LoVo (cell line): ENCODE data around the gene TNK1.

Experiments
- DNase-seq: peaks from one replicate; pipeline ENCODE4 v3.0.0-alpha.2; 2016; ENCODE audit warnings: low spot score

Gene TNK1

DNA sequence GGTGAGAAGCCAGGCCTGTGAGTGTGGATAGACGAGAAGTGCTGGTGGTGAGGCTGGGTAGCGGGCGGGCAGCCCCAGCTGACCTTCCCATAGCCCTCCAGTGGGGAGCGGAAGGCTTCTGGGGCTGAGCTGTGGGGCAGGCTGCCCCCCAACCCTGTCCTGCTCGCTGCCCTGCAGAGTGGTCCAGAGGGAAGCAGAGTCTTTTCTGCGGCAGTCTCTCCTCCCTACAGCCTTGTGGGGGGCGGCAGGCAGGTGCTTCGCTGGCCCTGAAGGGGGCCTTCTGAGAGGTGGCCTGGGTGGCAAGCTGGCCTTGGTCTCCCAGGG, 30.5 kb downstream of the TNK1 start:
- DNase-seq, result no peak

DNA sequence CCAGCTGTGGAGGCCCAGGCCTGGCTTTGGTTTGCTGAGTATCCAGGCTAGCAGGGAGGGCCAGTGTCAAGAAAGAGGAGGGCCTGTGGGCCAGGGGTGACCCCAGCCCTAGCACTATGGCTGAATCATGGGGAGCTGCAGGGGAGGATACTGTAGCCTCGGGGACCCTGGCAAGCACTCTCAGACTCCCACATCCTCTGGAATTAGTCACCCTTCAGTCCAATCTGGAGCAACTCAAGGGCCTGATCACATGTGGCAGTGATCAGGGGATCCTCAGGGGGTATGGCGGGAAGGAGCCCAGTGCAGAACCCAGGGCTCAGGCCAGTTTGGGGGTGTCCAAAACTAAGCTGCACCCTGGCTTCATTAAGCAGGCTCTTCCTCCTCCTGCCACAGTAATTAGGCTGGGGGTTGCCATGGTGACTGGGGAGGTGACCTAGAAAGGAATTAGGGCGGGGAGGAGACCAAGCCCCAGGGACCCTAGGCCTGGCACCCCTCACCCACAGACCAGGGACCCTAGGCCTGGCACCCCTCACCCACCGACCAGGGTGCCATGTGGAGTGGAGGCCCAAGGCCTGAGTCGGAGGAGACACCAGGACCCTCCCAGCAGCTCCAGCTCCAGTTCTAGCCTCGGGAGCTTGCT, 32.6 kb downstream of the TNK1 start:
- DNase-seq, result no peak

DNA sequence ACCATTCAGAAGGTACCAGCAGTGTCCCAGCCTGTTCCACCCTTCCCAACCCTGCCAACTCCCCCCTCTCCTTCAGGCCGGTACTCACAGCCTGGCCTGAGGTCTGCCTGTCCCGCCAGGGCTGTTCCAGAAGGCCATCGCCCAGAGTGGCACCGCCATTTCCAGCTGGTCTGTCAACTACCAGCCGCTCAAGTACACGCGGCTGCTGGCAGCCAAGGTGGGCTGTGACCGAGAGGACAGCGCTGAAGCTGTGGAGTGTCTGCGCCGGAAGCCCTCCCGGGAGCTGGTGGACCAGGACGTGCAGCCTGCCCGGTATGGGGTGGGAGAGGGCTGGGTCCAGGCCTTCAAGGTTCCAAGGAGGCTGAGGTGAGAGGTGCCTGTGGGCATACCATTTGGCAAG, 33.9 kb downstream of the TNK1 start:
- DNase-seq, result no peak

DNA sequence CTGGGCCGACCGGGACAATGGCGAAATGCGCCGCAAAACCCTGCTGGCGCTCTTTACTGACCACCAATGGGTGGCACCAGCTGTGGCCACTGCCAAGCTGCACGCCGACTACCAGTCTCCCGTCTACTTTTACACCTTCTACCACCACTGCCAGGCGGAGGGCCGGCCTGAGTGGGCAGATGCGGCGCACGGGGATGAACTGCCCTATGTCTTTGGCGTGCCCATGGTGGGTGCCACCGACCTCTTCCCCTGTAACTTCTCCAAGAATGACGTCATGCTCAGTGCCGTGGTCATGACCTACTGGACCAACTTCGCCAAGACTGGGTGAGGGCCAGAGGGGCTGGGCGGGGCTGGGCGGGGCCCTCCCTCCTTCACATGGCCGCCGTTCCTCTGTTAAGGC, 34.9 kb downstream of the TNK1 start:
- no peak for DNase-seq

DNA sequence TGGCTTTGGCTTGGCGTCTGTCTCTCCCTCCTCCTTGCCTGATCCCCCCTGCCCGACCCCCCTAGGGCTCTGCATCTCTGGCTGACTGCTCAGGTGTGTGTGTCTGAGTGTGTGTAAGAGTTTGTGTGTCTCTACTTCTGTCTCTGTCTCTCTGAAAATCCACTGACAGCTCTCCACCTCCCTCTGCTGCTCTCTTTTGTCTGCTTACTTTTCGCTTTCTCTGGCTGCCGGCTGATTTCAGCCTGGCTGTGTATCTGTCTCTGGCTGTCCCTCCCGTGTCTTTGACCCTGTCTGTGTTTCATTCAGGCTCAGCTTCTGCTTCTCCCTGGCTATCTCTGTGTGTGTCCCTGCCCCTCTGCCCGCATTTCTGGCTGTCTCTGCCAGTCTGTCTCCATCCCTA, 35.4 kb downstream of the TNK1 start:
- no peak for DNase-seq

DNA sequence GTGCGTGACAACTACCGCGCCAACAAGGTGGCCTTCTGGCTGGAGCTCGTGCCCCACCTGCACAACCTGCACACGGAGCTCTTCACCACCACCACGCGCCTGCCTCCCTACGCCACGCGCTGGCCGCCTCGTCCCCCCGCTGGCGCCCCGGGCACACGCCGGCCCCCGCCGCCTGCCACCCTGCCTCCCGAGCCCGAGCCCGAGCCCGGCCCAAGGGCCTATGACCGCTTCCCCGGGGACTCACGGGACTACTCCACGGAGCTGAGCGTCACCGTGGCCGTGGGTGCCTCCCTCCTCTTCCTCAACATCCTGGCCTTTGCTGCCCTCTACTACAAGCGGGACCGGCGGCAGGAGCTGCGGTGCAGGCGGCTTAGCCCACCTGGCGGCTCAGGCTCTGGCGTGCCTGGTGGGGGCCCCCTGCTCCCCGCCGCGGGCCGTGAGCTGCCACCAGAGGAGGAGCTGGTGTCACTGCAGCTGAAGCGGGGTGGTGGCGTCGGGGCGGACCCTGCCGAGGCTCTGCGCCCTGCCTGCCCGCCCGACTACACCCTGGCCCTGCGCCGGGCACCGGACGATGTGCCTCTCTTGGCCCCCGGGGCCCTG, 36.3 kb downstream of the TNK1 start:
- no peak for DNase-seq

DNA sequence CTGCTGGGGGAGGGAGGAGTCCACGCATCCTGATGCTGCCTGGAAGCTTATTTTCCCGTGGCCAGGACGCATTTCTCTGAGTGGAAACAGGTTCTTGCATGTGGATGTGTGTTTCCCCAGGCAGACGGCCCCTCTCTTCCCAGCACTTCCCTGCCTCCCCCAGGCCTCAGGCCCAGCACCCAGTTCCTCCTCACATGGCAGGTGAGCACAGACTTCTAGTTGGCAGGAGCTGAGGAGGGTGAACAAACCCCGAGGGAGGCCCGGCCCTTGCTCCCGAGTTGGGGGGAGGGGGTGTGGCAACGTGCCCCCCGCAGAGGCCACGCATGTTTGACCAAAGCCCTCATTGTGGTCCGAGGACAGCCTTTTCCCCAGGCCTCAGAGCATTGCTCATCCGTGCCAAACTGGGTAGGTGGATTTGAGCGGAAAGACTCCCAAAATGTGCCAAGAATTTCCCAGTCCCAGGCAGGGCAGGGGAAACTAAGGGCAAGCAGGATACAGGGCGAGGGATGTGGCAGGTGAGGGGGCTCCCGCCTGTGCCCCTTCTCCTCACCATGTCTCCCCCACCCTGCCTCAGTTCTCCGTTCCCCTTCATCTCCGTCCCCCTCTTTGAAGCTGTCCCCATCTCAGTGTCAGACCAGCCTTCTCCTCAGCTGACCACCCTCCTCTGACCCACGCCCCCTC, 37.7 kb downstream of the TNK1 start:
- DNase-seq, result no peak

DNA sequence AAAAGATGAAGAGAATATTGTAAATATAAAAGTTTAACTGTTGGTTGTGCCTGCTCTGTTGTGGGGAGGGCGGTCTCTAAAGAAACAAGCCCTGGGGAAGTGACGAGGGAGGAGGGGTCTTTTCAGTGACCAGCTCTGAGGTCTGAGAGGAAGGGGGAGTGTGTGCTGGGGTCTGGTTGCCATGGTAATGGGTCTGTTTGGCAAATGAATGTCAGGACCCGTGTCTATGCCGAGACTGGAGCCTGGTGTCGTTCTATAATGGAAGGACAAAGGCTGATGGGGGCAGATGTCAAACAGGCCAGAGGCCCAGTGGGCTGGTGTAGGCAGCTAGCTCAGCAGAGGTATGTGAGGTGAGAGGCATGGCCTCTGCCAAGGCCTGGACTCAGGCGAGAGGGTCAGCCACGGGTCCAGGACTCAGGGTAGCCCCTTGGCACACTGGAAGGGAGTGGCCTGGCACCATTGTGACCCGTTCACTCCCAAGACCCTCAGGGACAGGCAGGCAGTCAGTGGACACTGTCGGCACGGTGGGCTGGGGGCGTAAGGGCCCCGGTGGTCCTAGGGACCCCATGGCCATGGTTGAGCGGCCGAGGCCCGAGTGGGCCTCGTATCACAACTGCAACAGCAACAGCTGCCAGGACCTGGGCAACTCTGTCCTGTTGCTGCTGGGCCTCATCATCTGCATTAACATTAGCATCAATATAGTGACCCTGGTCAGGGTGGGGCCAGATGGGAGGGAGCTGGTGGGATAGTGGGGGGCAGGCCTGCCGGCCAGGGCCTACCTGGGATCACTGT, 39.1 kb downstream of the TNK1 start, which contains the start of gene SPEM1:
TSS of gene SPEM1 (plus strand) at position 506 of the 792 bp plus-strand sequence. CDS start at position 567, 61 bp downstream.
- no peak for DNase-seq

DNA sequence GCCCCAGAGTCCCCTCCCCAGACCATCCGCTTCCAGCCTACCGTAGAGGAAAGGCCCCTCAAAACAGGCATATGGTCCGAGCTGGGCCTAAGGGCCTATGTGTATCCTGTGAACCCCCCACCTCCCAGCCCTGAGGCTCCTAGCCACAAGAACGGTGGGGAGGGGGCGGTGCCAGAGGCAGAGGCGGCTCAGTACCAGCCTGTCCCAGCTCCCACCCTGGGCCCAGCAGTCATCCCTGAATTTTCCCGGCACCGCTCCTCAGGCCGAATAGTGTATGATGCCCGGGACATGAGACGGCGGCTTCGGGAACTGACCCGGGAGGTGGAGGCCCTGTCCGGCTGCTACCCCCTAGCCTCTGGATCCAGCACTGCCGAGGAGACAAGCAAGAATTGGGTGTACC, 40.3 kb downstream of the TNK1 start:
- DNase-seq, result no peak

DNA sequence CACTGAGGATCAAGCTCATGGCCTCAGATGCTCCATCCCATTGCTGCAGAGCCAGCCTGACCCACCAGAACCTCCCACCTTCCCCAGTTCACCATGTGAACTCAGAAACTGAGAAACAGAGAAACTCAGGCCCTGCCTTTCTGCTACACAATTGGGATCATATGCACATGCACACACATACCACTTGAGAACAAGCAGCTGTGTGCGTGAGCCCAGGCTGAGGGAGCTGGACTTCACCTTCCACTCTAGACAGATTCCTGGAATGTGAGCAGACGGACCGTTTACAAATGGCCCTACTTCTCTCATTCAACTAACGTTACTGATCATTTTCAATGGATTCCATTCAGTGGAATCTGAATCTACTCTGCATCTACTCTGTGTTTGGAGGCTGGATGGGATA, 42.8 kb downstream of the TNK1 start:
- DNase-seq, result no peak

DNA sequence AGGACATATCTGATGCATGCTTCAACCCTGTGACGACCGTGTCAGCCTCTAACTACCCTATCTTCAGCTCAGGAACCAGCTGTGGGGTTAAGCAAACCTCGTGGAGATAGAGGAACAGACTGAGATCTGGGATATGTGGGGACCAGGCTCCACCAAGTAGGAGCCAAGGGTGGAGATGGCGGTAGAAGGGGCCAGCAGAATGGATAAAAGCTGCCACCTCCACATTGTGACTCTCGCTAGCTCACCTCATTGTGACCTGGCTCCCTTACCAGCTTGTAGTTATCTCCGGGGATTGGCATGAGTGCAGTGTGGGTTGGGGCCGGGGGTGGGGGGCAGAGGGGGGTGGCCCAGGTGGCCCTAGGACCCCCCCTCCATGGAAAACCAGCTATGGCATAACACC, 44.4 kb downstream of the TNK1 start, which contains the start of gene SPEM2:
TSS of gene SPEM2 (plus strand) at position 301 of the 400 bp plus-strand sequence. CDS start at position 374, 73 bp downstream.
- DNase-seq, result no peak

DNA sequence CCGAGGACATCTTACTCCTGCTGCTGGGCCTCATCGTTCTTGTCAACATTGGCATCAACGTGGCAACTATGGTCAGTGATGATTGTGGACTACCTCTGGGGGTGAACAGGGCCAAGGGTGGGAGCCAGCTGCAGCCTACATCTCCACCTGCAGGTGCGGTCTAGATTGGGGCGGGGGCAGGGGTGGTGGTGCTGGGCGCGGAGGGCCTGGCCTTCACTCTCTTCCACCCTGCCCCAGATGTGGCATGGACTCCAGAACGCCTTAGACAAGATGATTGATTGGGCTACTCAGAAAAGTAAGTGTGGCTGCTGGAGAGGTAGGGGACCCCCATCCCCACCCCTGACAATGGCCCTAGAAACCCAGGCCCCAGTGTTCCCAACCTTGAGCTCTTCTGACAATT, 44.9 kb downstream of the TNK1 start:
- no peak for DNase-seq

DNA sequence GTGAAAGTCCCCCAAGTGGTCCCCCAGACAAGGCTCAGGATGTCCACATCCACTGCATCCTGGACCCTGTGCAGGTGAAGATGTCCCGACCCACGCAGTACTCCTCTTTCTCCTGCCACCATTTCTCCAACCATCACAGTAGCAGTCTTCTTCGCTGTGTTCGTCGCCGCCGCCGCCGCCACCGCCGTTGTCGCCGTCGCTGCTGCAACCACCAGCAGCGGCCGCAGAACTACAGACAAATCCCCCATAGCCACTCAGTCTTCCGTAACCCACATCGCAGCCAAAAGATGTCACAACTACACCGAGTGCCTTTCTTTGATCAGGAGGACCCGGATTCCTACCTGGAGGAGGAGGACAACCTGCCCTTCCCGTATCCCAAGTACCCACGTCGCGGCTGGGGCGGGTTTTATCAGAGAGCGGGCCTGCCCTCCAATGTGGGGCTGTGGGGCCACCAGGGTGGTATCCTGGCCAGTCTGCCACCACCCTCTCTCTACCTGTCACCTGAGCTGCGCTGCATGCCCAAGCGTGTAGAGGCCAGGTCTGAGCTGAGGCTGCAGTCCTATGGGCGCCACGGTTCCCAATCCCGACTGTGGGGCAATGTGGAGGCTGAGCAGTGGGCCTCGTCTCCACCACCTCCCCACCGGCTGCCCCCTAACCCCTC, 45.4 kb downstream of the TNK1 start:
- DNase-seq, result no peak

DNA sequence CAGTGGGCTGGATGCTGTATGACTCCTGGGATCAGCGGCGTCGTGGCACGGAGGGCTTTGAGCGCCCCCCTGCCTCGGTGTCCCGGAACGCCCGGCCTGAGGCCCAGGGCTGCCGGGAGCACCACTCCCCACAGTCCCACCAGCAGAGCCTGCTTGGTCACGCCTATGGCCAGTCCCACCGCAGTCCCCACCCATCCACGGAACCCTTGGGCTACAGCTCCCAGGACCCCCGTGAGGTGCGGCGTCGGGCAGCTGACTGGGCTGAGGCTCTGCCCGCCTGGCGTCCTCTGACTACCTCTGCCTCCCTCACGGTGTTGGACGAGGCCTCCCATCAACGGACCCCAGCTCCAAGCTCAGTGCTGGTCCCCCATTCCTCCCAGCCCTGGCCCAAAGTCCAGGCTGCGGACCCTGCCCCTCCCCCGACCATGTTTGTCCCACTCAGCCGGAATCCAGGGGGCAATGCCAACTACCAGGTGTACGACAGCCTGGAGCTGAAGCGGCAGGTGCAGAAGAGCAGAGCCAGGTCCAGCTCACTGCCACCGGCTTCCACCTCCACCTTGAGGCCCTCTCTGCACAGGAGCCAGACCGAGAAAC, 46.1 kb downstream of the TNK1 start:
- DNase-seq, result no peak

DNA sequence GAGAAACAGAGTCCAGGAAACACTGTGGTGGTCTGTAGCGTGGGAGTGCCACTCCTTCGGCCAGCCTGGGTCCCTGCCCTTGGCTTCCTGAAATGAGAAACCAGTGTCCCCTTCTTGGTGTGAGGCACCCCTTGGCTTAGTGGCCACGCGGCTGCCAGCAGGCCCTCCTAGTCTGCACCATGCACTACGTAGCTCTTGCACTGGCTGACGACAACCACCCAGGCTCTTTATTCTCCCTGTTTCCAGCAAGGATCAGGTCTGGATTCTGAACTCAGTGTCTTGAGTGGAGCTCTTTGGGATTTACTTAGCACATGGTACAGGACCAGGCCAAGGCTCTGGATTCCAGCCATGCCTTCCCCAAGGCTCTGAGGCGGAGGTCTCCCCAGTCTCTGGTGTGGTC, 46.7 kb downstream of the TNK1 start:
- no peak for DNase-seq

DNA sequence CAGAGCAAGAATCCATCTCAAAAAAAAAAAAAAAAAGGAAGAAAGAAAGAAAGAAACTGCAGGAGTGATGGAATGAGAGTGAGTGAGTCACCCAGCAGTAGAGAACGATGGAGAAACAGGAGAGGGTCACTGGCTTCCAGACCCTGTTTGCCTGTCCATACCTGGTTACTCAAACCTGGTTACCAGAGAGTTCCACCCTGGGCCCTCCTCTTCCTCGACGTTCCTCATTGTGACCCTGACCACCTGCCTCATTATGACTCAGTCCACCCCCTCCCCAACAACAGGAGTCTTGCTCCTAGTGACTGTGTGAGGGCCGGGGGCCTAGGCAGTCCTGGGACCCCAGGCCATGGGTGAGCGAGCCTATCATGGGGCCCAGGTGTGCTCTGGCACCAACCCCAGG, 47.7 kb downstream of the TNK1 start, which contains the start of gene SPEM3:
TSS of gene SPEM3 (plus strand) at position 301 of the 400 bp plus-strand sequence. CDS start at position 347, 46 bp downstream.
- no peak for DNase-seq

DNA sequence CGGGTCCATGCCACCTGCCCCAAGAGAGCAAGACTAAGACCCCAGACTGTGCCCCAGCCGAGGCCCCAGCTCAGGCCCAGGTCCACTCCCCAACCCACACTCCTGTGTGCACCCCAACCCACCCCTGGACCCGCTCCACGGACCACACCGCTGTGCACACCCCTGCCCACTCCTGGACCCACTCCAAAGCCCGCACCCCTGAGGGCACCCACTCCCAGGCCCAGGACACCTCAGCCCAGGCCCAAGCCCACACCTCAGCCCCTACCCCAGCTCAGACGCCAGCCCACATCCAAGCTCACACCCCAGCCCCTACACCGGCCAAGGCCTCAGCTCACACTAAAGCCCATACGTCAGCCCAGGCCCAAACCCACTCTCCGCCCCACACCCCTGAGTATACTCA, 48.8 kb downstream of the TNK1 start:
- DNase-seq, result no peak

DNA sequence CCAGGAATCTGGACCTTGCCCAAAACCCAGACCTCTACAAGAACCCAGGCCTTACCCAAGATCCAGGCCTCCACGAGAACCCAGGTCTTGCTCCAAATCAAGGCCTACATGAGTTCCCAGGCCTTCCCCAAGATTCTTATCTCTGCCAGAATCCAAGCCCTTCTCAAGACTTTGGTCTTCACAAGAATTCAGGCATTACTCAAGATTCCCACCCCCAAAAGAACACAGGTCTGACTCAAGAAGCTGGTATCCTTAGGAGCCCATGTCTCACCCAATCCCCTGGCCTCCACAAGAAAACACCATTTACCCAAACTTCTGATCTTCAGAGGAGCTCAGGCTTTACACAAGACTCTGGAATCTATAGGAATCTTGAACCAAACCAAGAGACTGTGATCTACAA, 50.3 kb downstream of the TNK1 start:
- no peak for DNase-seq

DNA sequence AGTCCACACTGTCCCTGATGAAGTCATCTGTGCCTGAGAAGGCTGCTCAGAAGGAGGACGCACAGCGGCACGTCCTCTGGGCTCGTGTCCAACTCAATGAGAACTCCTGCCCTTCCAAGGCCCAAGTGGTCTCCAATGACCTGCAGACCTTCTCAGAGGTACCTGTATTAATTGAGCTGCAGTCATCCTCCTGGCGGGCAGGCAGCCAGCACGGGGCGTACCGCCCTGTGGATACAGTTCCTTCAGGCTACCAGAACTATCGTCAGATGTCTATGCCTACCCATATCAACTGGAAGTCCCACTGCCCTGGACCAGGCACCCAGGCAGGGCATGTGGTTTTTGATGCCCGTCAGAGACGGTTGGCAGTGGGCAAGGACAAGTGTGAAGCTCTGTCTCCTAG, 51.4 kb downstream of the TNK1 start:
- no peak for DNase-seq

DNA sequence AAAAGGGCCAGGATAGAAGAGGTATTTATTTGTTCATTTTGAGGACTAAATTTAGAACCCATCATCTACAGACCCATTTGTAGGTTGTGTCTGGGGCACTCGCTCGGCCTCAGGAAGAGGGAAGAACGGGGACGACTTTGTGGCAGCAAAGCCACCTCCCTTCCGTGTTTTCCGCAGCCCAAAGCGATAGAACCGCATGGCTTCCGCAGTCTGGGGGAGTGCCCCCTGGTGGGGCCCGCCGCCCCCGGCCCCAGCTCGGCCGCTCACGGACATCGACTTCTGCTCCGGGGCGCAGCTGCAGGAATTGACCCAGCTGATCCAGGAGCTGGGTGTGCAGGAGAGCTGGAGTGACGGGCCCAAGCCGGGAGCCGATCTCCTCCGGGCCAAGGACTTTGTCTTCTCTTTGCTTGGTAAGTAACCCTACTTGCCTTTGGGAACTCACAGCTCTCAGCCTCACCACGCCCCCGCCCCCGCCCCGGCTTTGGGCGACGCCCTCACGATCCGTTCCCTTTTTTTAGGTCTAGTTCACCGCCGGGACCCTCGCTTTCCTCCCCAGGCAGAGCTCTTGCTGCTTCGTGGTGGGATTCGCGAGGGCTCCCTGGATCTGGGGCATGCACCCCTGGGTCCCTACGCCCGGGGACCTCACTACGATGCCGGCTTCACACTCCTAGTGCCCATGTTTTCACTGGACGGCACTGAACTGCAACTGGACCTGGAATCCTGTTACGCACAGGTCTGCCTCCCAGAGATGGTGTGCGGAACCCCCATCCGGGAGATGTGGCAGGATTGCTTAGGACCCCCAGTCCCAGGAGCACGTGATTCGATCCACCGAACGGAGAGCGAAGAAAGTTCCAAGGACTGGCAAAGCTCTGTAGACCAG, 55.0 kb downstream of the TNK1 start:
- DNase-seq, result peak; percentile 27
